GM21367 (cell line): Measurements from ENCODE around the gene ELOF1.
A peak's percentile ranks its signal among the peaks of the same experiment; 100 is the strongest.
"Not testable (repeated sequence)": the region's sequence is repeated elsewhere in the genome, so short reads cannot be mapped to it uniquely, and the experiment has no call there.

Source experiments
- ATAC-seq: cut with Tn5 transposase; IDR thresholded peaks from one replicate; pipeline ENCODE4 v1.9.1; 2021; ENCODE audit not compliant: unreplicated experiment

The ELOF1 gene

DNA sequence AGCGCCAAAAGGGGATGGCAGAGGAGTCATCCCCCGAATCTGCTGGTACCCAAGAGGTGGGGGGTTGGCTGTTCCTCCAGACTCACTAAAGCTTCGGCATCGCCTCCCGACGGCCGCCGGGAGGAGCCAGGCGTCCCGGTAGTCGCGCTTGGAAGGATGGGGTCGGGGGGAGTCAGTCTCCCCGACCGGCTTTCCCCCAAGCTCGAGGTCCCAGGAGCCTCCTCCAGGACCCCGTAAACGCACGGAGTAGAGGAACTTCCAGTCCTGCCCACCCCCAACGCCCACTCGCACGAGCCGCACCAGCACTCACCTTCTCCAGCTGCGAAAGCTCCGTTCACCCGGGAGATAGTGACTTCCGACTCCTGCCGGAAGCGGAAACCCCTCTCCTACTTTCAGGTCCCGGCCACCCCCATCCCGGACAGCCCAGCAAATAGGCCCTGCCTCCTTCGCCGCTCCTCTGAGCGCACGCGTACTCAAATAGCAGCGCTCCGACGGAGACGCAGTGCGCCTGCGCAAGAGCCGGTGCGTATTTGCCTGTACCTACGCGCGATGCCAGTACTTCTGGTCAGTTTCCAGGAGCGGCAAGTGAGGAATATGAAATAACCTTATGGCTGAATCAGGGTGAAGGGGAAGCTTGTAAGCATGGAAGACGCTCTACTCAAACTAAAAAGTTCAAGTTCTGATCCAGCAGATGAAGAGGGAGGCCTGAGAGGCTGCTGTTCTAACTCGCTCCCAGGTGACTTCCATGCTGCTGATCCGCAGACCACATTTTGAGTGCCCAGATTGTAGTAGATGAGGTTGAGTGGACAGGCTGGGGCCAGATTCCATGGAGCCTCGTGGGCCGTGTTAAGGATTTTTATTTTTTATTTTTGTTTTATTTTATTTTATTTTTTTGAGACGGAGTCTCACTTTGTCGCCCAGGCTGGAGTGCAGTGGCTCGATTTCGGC lies at the start of gene ELOF1:
Gene ELOF1, minus strand, starts transcription at position 350 of the 948 bp plus-strand sequence. CDS start 4,883 bp downstream, outside the sequence.
- peak; percentile 63 for ATAC-seq

- ATAC-seq: no peak
Observed at GRCh38 chr19:11606484-11606883, 47.5 kb upstream of the ELOF1 start.

DNA sequence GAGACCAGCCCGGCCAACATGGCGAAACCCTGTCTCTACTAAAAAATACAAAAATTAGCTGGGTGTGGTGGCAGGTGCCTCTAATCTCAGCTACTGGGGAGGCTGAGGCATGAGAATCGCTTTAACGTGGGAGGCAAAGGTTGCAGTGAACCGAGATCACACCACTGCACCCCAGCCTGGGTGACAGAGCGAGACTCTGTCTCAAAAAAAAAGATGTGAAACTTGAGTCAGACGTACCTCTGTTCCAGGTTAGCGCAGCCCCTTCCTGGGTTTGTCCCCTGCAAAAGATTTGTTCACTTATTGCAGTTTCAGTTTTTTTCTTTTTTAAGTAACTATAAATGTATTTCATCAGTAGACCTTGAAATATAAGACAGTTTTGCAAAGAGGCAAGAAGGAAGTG lies 40.7 kb upstream of the ELOF1 start:
- not testable (repeated sequence) for ATAC-seq

DNA sequence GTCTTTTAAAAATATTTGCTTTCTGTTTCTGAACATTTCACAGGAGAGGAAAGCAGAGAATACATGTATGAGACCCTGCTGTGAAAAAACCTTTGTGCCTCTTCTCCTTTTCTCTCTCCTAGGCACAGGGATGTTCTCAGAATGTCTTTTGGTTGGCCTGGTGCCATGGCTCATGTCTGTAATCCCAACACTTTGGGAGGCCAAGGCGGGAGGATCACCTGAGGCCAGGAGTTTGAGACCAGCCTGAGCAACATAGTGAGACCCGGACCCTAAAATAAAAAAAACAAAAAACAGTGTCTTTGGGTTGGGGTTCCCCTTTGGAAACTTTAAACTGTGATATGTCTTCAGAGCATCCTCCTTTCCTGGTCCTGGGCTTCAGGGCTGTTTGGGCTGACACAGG lies 39.7 kb upstream of the ELOF1 start:
- no peak for ATAC-seq

DNA sequence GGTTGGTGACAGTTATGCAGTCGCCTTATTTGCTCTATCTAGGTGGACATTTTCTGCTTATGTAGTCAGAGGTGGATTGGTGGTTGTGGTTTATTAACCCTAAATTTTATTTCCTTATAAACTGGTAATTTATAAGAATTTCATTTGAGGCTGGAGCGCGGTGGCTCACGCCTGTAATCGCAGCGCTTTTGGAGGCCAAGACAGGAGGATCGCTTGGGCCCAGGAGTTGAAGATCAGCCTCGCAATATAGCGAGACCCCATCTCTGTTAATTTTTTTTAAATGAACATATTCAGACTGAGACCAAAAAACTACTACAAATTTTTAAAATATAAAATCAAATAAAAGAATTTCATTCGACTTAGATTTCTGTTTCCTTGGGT lies 39.1 kb upstream of the ELOF1 start:
- ATAC-seq: no peak

GRCh38 chr19:11597202-11598102 lies 38.4 kb upstream of the ELOF1 start, which contains the start of gene ZNF627:
ZNF627 (plus strand) TSS chr19:11597483; CDS start chr19:11597628, 145 bp downstream.
- ATAC-seq: peak; percentile 91

DNA sequence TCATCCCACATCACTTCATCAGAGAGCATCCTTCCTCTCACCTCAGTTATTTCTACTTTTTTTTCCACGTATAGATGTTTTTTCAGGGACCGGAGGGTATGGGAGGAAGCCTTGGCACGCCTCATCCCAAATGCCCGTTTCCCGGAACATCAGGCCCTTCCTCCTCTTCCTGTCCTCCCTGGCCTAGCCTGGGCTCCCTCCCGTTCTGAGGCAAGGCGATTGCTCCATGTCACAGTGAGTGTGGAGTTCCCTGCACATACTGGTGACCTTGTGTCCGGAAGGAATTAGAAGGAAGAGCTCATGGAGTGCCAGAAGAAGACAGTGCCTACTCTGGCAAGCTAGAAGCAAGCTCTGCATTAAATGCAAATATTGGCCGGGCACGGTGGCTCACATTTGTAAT lies 37.1 kb upstream of the ELOF1 start:
- no peak for ATAC-seq

DNA sequence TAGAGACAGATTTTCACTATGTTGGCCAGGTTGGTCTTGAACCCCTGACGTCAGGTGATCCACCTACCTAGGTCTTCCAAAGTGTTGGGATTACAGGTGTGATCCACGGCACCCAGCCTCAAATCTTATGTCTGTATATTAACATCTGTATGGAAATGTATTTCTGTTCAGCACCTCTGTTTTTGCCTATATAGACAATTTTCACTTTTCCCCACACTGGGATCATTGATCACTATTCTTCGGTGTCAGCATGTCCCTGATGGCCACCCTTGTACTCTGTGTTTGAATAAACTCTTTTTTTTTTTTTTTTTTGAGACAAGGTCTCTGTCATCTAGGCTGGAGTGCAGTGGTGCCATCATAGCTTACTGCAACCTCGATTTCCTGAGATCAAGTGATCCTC lies 35.1 kb upstream of the ELOF1 start:
- ATAC-seq: no peak

- ATAC-seq: no peak
Observed at GRCh38 chr19:11587975-11588631, 29.1 kb upstream of the ELOF1 start.

- ATAC-seq: no peak
Observed at GRCh38 chr19:11587302-11587974, 28.4 kb upstream of the ELOF1 start.

DNA sequence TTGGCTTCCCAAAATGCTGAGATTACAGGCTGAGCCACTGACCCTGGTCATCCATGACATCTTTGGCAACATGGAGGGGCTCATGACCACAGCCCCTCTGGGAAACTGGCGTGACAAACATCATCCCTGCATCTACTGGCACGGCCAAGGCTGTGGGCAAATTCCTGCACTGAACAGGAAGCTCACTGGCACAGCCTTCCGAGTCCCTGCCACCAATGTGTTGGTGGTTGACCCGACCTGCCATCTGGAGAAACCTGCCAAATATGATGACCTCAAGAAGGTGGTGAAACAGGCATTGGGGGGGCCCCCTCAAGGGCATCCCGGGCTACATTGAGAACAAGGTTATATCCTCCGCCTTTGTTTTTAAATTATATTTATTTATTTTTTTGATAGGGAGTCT lies 27.3 kb upstream of the ELOF1 start:
- ATAC-seq: no peak

GRCh38 chr19:11581740-11582139 lies 22.7 kb upstream of the ELOF1 start:
- peak; percentile 63 for ATAC-seq

GRCh38 chr19:11580116-11580515 lies 21.1 kb upstream of the ELOF1 start:
- no peak for ATAC-seq

GRCh38 chr19:11578258-11579142 lies 19.5 kb upstream of the ELOF1 start:
- ATAC-seq: no peak

GRCh38 chr19:11577451-11578257 lies 18.6 kb upstream of the ELOF1 start, which contains the start of gene ACP5:
ACP5 (minus strand) TSS chr19:11577645; CDS start chr19:11577317, 328 bp downstream.
- ATAC-seq: no peak

- no peak for ATAC-seq
Observed at GRCh38 chr19:11576227-11576626, 17.2 kb upstream of the ELOF1 start.

- no peak for ATAC-seq
Observed at GRCh38 chr19:11574689-11575088, 15.7 kb upstream of the ELOF1 start.

GRCh38 chr19:11573763-11574162 lies 14.7 kb upstream of the ELOF1 start:
- ATAC-seq: not testable (repeated sequence)

- ATAC-seq: not testable (repeated sequence)
Observed at GRCh38 chr19:11573354-11573753, 14.3 kb upstream of the ELOF1 start.
